ENCODE results near the gene CRYZ. TPM values are rescaled to one million over a fixed set of nuclear protein-coding genes. Genes with fewer than 3 reads are reported as not detected.

The CRYZ gene
- total RNA-seq, 1 donor from 2014 or later, result not detected

DNA sequence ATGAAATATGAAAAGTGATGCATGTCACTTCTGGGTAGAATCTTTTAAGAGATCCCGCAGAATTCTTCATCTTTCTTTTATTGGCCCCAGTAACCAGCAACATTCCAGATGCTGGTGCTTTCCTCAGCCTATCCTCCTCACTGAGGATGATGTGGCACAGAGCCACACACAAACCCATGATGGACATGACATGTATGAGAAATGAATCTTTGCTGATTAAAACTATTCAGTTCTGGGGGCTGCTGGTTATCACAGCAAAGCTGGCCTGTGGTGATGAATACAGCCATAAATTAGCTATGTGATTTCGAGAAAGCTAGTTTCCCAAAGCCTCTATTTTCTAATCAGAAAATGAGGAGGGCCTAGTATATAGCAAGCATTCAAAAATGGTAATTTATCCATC lies 51.0 kb downstream of the CRYZ start:
- no peaks in the 10 kb centered on the region for H3K36me3 Mint-ChIP-seq
- no peak for DNase-seq (ENCODE audit: low spot score)
- H2AFZ ChIP-seq (replicated peaks), result no peak overlapping the region
- no peak overlapping the region for H3K9ac ChIP-seq
- no peak overlapping the region for H3K4me3 Mint-ChIP-seq
- H3K36me3 ChIP-seq, result no peaks in the 10 kb centered on the region
- peaks cover 11% of the 10 kb centered on the region for H3K4me1 Mint-ChIP-seq
- no peaks in the 10 kb centered on the region for H3F3A ChIP-seq (ENCODE audit: low read depth)
- no peaks in the 10 kb centered on the region for H3K9me3 ChIP-seq (ENCODE audit: low read depth)
- no peaks in the 10 kb centered on the region for H3K9me3 Mint-ChIP-seq
- H3K27me3 ChIP-seq, result no peaks in the 10 kb centered on the region
- TF ChIP-seq EZH2 (IDR thresholded peaks at IDR 0.05), result no peak
- no peak for TF ChIP-seq EZH2phosphoT487 (IDR thresholded peaks at IDR 0.05)
- TF ChIP-seq, protein P1, sequence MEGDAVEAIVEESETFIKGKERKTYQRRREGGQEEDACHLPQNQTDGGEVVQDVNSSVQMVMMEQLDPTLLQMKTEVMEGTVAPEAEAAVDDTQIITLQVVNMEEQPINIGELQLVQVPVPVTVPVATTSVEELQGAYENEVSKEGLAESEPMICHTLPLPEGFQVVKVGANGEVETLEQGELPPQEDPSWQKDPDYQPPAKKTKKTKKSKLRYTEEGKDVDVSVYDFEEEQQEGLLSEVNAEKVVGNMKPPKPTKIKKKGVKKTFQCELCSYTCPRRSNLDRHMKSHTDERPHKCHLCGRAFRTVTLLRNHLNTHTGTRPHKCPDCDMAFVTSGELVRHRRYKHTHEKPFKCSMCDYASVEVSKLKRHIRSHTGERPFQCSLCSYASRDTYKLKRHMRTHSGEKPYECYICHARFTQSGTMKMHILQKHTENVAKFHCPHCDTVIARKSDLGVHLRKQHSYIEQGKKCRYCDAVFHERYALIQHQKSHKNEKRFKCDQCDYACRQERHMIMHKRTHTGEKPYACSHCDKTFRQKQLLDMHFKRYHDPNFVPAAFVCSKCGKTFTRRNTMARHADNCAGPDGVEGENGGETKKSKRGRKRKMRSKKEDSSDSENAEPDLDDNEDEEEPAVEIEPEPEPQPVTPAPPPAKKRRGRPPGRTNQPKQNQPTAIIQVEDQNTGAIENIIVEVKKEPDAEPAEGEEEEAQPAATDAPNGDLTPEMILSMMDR (IDR thresholded peaks at IDR 0.05), result no peak
- H4K20me1 ChIP-seq (ENCODE audit: low read depth), result no peaks in the 10 kb centered on the region
- no peak overlapping the region for H3K4me2 ChIP-seq
- H3K4me1 ChIP-seq, result no peaks in the 10 kb centered on the region
- no peaks in the 10 kb centered on the region for H3K79me2 ChIP-seq (ENCODE audit: low read depth)
- H3K27ac ChIP-seq, result no peak overlapping the region
- H3K4me3 ChIP-seq, result no peak overlapping the region
- H3K27me3 Mint-ChIP-seq (ENCODE audit: insufficient read depth, low read depth), result no peaks in the 10 kb centered on the region
- no peak overlapping the region for H3K27ac Mint-ChIP-seq

GRCh38 chr1:74681449-74681848 lies 51.4 kb downstream of the CRYZ start:
- H3K4me2 ChIP-seq, result no peak overlapping the region
- H3K9me3 ChIP-seq (ENCODE audit: low read depth), result no peaks in the 10 kb centered on the region
- Mint-ChIP-seq H3K9me3 (no peaks in the 10 kb centered on the region), H3K4me3 (no peak overlapping the region), H3K27ac (no peak overlapping the region), H3K36me3 (no peaks in the 10 kb centered on the region), H3K27me3 (ENCODE audit: insufficient read depth, low read depth) (no peaks in the 10 kb centered on the region), H3K4me1 (peaks cover 8% of the 10 kb centered on the region)
- no peak for DNase-seq (ENCODE audit: low spot score)
- H3K4me1 ChIP-seq, result no peaks in the 10 kb centered on the region
- H2AFZ ChIP-seq (replicated peaks), result no peak overlapping the region
- no peak overlapping the region for H3K4me3 ChIP-seq
- no peak overlapping the region for H3K9ac ChIP-seq
- no peaks in the 10 kb centered on the region for H3K27me3 ChIP-seq
- no peaks in the 10 kb centered on the region for H3K36me3 ChIP-seq
- H4K20me1 ChIP-seq (ENCODE audit: low read depth), result no peaks in the 10 kb centered on the region
- H3F3A ChIP-seq (ENCODE audit: low read depth), result no peaks in the 10 kb centered on the region
- no peak overlapping the region for H3K27ac ChIP-seq
- no peaks in the 10 kb centered on the region for H3K79me2 ChIP-seq (ENCODE audit: low read depth)
- TF ChIP-seq EZH2 (IDR thresholded peaks at IDR 0.05), result no peak
- TF ChIP-seq, protein P1 (IDR thresholded peaks at IDR 0.05), result no peak
- no peak for TF ChIP-seq EZH2phosphoT487 (IDR thresholded peaks at IDR 0.05)

DNA sequence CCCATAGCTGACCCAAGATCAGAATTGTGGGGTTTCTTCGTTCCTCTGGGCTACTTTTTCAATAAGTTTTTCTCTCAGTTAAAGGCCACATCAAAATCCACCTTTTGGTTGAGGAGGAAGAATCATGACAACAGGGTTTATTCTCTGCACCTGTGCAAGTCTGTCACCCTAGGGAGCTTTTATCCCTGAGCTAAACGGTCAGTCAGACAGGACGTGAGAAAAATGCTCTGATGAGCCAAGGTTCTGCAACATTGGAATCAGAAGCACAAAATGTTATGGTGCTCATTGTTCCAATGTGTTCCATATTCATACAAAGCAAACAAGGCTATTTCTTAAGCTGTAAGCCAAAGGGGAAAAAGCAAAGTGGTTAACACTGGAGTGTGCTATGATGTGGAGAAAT lies 51.8 kb downstream of the CRYZ start:
- Mint-ChIP-seq H3K27ac (no peak overlapping the region), H3K36me3 (no peaks in the 10 kb centered on the region), H3K4me1 (peaks cover 8% of the 10 kb centered on the region), H3K4me3 (no peak overlapping the region), H3K9me3 (no peaks in the 10 kb centered on the region), H3K27me3 (ENCODE audit: insufficient read depth, low read depth) (no peaks in the 10 kb centered on the region)
- Histone ChIP-seq H3K4me1 (no peaks in the 10 kb centered on the region), H4K20me1 (ENCODE audit: low read depth) (no peaks in the 10 kb centered on the region), H3K27me3 (no peaks in the 10 kb centered on the region), H3K4me2 (no peak overlapping the region), H2AFZ (replicated peaks) (no peak overlapping the region), H3F3A (ENCODE audit: low read depth) (no peaks in the 10 kb centered on the region), H3K4me3 (no peak overlapping the region), H3K79me2 (ENCODE audit: low read depth) (no peaks in the 10 kb centered on the region), H3K9ac (no peak overlapping the region), H3K27ac (no peak overlapping the region), H3K36me3 (no peaks in the 10 kb centered on the region), H3K9me3 (ENCODE audit: low read depth) (no peaks in the 10 kb centered on the region)
- no peak for TF ChIP-seq EZH2phosphoT487 (IDR thresholded peaks at IDR 0.05)
- TF ChIP-seq, protein P1 (IDR thresholded peaks at IDR 0.05), result no peak
- TF ChIP-seq EZH2 (IDR thresholded peaks at IDR 0.05), result no peak
- no peak for DNase-seq (ENCODE audit: low spot score)

Data from neural progenitor cell (in vitro differentiated cells).